Measurements from ENCODE around the gene GOLGA8M.
"Not testable (repeated sequence)": the region's sequence is repeated elsewhere in the genome, so short reads cannot be mapped to it uniquely, and the experiment has no call there.

- TF ChIP-seq SMC3 (IDR thresholded peaks at IDR 0.05); CTCF (IDR thresholded peaks at IDR 0.05); MAFK (IDR thresholded peaks at IDR 0.05; ENCODE audit: partially characterized antibody); POLR2A (IDR thresholded peaks at IDR 0.05; ENCODE audit: low read length); TP53 (CRISPR knock-in tag; IDR thresholded peaks at IDR 0.05); REST (IDR thresholded peaks at IDR 0.05): not testable (repeated sequence)
Observed at GRCh38 chr15:28738200-28738561, 26.0 kb upstream of the GOLGA8M start.

Data from A549 (cell line).